HepG2 (cell line): ENCODE results near the gene TTC24. TPM values are rescaled to one million over a fixed set of nuclear protein-coding genes. Genes with fewer than 3 reads are reported as not detected.

Experiments
- ATAC-seq: fragments of 200-7000 bp; cut with Tn5 transposase; 3 replicates; pipeline ENCODE4 v1.9.1; 2020; ENCODE audit warnings: mild to moderate bottlenecking, moderate library complexity
- BruUV-seq: library from RNA; stranded (reverse); fragments of 400-500 nt; replicated peaks from 2 replicates; lab custom pipeline; 2021; lab: Mats Ljungman, UMichigan
- CTCF ChIA-PET: fragments of 300-600 bp; formaldehyde crosslinking; extraction: SDS; loops from one replicate; lab custom pipeline; 2021; ENCODE audit warnings: low total read pairs, inconsistent platforms, low intra/inter-chr PET ratio; lab: Yijun Ruan, JAX
- POLR2A ChIA-PET: fragments of 350-600 bp; sonication (Branson Sonifier 250); formaldehyde crosslinking; loops from one replicate; lab custom pipeline; 2020; ENCODE audit warnings: antibody characterized with exemption, inconsistent platforms; lab: Yijun Ruan, JAX
- DNase-seq: peaks from one replicate; pipeline ENCODE4 v3.0.0-alpha.2; 2015; ENCODE audit warnings: low spot score
- FAIRE-seq: peaks from 3 replicates; lab custom pipeline; 2011; peaks lifted over from hg19 to GRCh38; lab: Jason Lieb, UNC
- H2AFZ ChIP-seq: one replicate; pipeline ENCODE4 v1.6.1; 2011; ENCODE audit warnings: low read length, inconsistent platforms
- H3K27ac ChIP-seq: fragments of 300-600 bp; 3 replicates; pipeline ENCODE4 v1.8.0; 2011; ENCODE audit warnings: mixed run types, mild to moderate bottlenecking, mixed read lengths, low read length, inconsistent platforms; ENCODE audit not compliant: insufficient read depth; ENCODE audit errors: extremely low read length
- H3K27me3 ChIP-seq, 2 experiments: fragments of 200-600 bp in 1 of 2; 2 replicates in 1 of 2; 3 replicates in 1 of 2; pipeline versions ENCODE4 v1.6.0 to v1.8.0; 2011; ENCODE audit warnings: low read length in 2 of 2, mild to moderate bottlenecking in 2 of 2, moderate library complexity in 2 of 2, inconsistent platforms in 1 of 2; ENCODE audit not compliant: insufficient read depth in 2 of 2, control insufficient read depth in 1 of 2
- H3K36me3 ChIP-seq, 2 experiments: fragments of 200-600 bp in 1 of 2; replicated peaks in 1 of 2; 2 replicates in 1 of 2; 3 replicates in 1 of 2; pipeline versions ENCODE4 v1.5.1 to v1.8.0; 2011; ENCODE audit warnings: low read length in 2 of 2, inconsistent platforms in 1 of 2; ENCODE audit not compliant: insufficient read depth in 2 of 2, control insufficient read depth in 1 of 2
- H3K4me1 ChIP-seq: 2 replicates; pipeline ENCODE4 v1.5.1; 2012; ENCODE audit warnings: low read length, inconsistent platforms; ENCODE audit not compliant: insufficient read depth
- H3K4me2 ChIP-seq: 2 replicates; pipeline ENCODE4 v1.6.0; 2011; ENCODE audit warnings: low read depth, low read length, inconsistent platforms
- H3K4me3 ChIP-seq, 3 experiments: fragments of 200-600 bp in 1 of 3; sonication (generic), shearing (Covaris generic) in 1 of 3; replicated peaks in 1 of 3; 2 replicates each; pipeline ENCODE4 v1.5.1; 2011 to 2016; ENCODE audit warnings: low read length in 3 of 3, inconsistent platforms in 2 of 3, low read depth in 2 of 3, mild to moderate bottlenecking in 2 of 3, control low read depth in 1 of 3, mixed read lengths in 1 of 3; ENCODE audit not compliant: insufficient read depth in 1 of 3
- H3K79me2 ChIP-seq: one replicate; pipeline ENCODE4 v1.6.1; 2011; ENCODE audit warnings: low read length, inconsistent platforms; ENCODE audit not compliant: insufficient read depth
- H3K9ac ChIP-seq: 2 replicates; pipeline ENCODE4 v1.6.0; 2011; ENCODE audit warnings: mild to moderate bottlenecking, low read depth, low read length, inconsistent platforms; ENCODE audit not compliant: insufficient read depth
- H3K9me3 ChIP-seq: 2 replicates; pipeline ENCODE4 v1.5.1; 2012; ENCODE audit warnings: mild to moderate bottlenecking, low read length
- H4K20me1 ChIP-seq: 2 replicates; pipeline ENCODE4 v1.6.0; 2011; ENCODE audit warnings: inconsistent platforms, mild to moderate bottlenecking, low read length, moderate library complexity; ENCODE audit not compliant: insufficient read depth
- E2F2 ChIP-seq: sonication (generic); formaldehyde crosslinking; IDR thresholded peaks from 2 replicates; pipeline ENCODE4 v1.4.0; 2020; ENCODE audit warnings: missing genetic modification reagents, borderline replicate concordance
- HMG20A ChIP-seq: IDR thresholded peaks from 2 replicates; pipeline ENCODE4 v1.6.1; 2016; ENCODE audit warnings: borderline replicate concordance
- IRF1 ChIP-seq: sonication (generic); formaldehyde crosslinking; IDR thresholded peaks from 2 replicates; pipeline ENCODE4 v1.4.0; 2020; ENCODE audit warnings: low read depth, mild to moderate bottlenecking, missing genetic modification reagents
- ISL2 ChIP-seq: sonication (generic); formaldehyde crosslinking; IDR thresholded peaks from 2 replicates; pipeline ENCODE4 v1.5.0; 2020; ENCODE audit warnings: missing genetic modification reagents
- KDM4B ChIP-seq: sonication (generic); formaldehyde crosslinking; IDR thresholded peaks from 2 replicates; pipeline ENCODE4 v1.4.0; 2020; ENCODE audit warnings: missing genetic modification reagents
- RBM22 ChIP-seq: fragments of 200-400 bp; formaldehyde crosslinking; optimal IDR thresholded peaks from 2 replicates; pipeline ENCODE3; 2017; ENCODE audit warnings: mild to moderate bottlenecking, low read length, moderate library complexity
- REPIN1 ChIP-seq: sonication (generic); formaldehyde crosslinking; IDR thresholded peaks from 2 replicates; pipeline ENCODE4 v1.8.0; 2022; ENCODE audit warnings: missing genetic modification reagents, low read depth, mild to moderate bottlenecking, borderline replicate concordance
- SMC3 ChIP-seq: IDR thresholded peaks from 2 replicates; pipeline ENCODE4 v1.6.1; 2011; ENCODE audit warnings: low read length, improper control_type of control experiment
- XBP1 ChIP-seq: sonication (generic); formaldehyde crosslinking; IDR thresholded peaks from 2 replicates; pipeline ENCODE4 v1.5.0; 2020; ENCODE audit warnings: missing genetic modification reagents
- ZNF329 ChIP-seq: sonication (generic); formaldehyde crosslinking; IDR thresholded peaks from 2 replicates; pipeline ENCODE4 v1.9.0; 2021; ENCODE audit warnings: low read depth, mild to moderate bottlenecking, missing genetic modification reagents
- ZNF468 ChIP-seq: sonication (generic); formaldehyde crosslinking; IDR thresholded peaks from 2 replicates; pipeline ENCODE4 v1.8.0; 2022; ENCODE audit warnings: mild to moderate bottlenecking, moderate library complexity, missing genetic modification reagents
- ZNF891 ChIP-seq: sonication (generic); formaldehyde crosslinking; IDR thresholded peaks from 2 replicates; pipeline ENCODE4 v1.5.0; 2020; ENCODE audit warnings: mild to moderate bottlenecking, missing genetic modification reagents
- WGBS: methylation state at CpG from one replicate; pipeline ENCODE4 v1.1.6; 2017; ENCODE audit warnings: low lambda C conversion rate; 5-methylcytosine and 5-hydroxymethylcytosine counted together
- in situ Hi-C: cut with HindIII; loops from 2 replicates; pipeline ENCODE4 v1.10.0; 2017; ENCODE audit warnings: low pct_unique_long_range_greater_than_20kb; ENCODE audit not compliant: extremely low pct_ligation_motif_present
- intact Hi-C: fragments of 100-400 bp; cut with micrococcal nuclease; formaldehyde crosslinking; loops from one replicate; pipeline ENCODE4 v1.10.0; 2022; ENCODE audit not compliant: unreplicated experiment
- polyA plus RNA-seq, 8 experiments: library from polyadenylated mRNA; depleted of rRNA in 3 of 8; stranded (reverse) in 7 of 8; unstranded in 1 of 8; fragments of >200 nt; fragmentation: Illumina TruSeq in 4 of 8; extraction: Trizol in 4 of 8; gene quantifications; 2 replicates each; pipeline versions ENCODE4 v1.2.1 to v1.2.3, GENCODE V29; 2011 to 2016; ENCODE audit warnings: low read depth in 4 of 8, missing spikeins in 1 of 8, mixed read lengths in 1 of 8; ENCODE audit not compliant: insufficient read depth in 1 of 8
- total RNA-seq, 5 experiments: library from RNA; depleted of rRNA; stranded (reverse); fragments of >200 nt; fragmentation: Illumina TruSeq; extraction: Trizol; gene quantifications; 2 replicates each; pipeline ENCODE4 v1.2.3, GENCODE V29; 2016; ENCODE audit warnings: low read depth in 1 of 5

TTC24 gene
- total and polyA plus RNA-seq, 2 of the 13 experiments (the other 11 are each of a cell fraction or from before 2014, with no cell fraction given) = 0.13 to 0.18 TPM

- H3K79me2 ChIP-seq = no peaks in the 10 kb centered on the region
- in situ Hi-C loops = no loop called here
- no peaks in the 10 kb centered on the region for H3K9me3 ChIP-seq
- no TSS peak for BruUV-seq
- H4K20me1 ChIP-seq = no peaks in the 10 kb centered on the region
- H3K27ac ChIP-seq = no peak overlapping the region
- H3K4me1 ChIP-seq = peaks cover 15% of the 10 kb centered on the region
- POLR2A ChIA-PET = interaction anchor here (0.6 kb wide), 1 partner anchor 58 kb away, joined by 3 read pairs; no protein-coding TSS in a partner anchor
- FAIRE-seq = no peak
- WGBS = 90% methylated on average over 2 of the region's 2 CpGs
- no peaks in the 10 kb centered on the region for H3K27me3 ChIP-seq
- no peak for TF ChIP-seq RBM22
- no peak for TF ChIP-seq IRF1 (CRISPR knock-in tag)
- TF ChIP-seq HMG20A (CRISPR knock-in tag) = no peak
- TF ChIP-seq REPIN1 (CRISPR knock-in tag) = no peak
- TF ChIP-seq ZNF891 = no peak
- no peak for TF ChIP-seq ZNF468
- no peak for TF ChIP-seq KDM4B
- TF ChIP-seq ZNF329 (CRISPR knock-in tag) = no peak
- TF ChIP-seq ISL2 (CRISPR knock-in tag) = no peak
- TF ChIP-seq XBP1 (CRISPR knock-in tag) = no peak
- TF ChIP-seq E2F2 (CRISPR knock-in tag) = no peak
- no peak for TF ChIP-seq SMC3
- TF ChIP-seq, all 625 proteins: peak for 0
- CTCF ChIA-PET = no interaction called here
- ATAC-seq = no peak
- Histone ChIP-seq H3K9ac (no peak overlapping the region), H3K36me3 (peaks cover 12 to 40% of the 10 kb centered on the region in 2 experiments; a peak in 4 of 5 replicates), H3K4me3 (no peak overlapping the region), H3K4me2 (no peak overlapping the region), H2AFZ (no peak overlapping the region)
- DNase-seq = no peak
- intact Hi-C loops = no loop called here
These were observed 23.8 kb upstream of the TTC24 start for GRCh38 chr1:156555715-156556114.
